HEK293 (cell line): Measurements from ENCODE around the gene TLR5.

Source experiments
- CTCF ChIA-PET: fragments of 350-600 bp; formaldehyde crosslinking; extraction: SDS; loops from one replicate; lab custom pipeline; 2021; ENCODE audit warnings: antibody characterized with exemption; lab: Yijun Ruan, JAX
- POLR2A ChIA-PET: fragments of 300-600 bp; formaldehyde crosslinking; extraction: SDS; loops from one replicate; lab custom pipeline; 2020; ENCODE audit warnings: antibody characterized with exemption, inconsistent platforms; lab: Yijun Ruan, JAX
- H3K27ac ChIP-seq: fragments of 200-500 bp; sonication (Bioruptor generic); 2 replicates; pipeline ENCODE4 v1.5.1; 2014; ENCODE audit warnings: low read depth, low read length, control low read depth, inconsistent platforms; ENCODE audit errors: extremely low read depth
- H3K36me3 ChIP-seq, 2 experiments: fragments of 200-500 bp in 1 of 2; sonication (Bioruptor generic) in 1 of 2; 1 replicate in 1 of 2; 2 replicates in 1 of 2; pipeline ENCODE4 v1.5.1; 2014 to 2017; ENCODE audit warnings: inconsistent platforms in 2 of 2, low read length in 2 of 2; ENCODE audit not compliant: control insufficient read depth in 2 of 2, insufficient read depth in 1 of 2
- H3K4me1 ChIP-seq: fragments of 200-500 bp; sonication (Bioruptor generic); 2 replicates; pipeline ENCODE4 v1.5.1; 2014; ENCODE audit warnings: mild to moderate bottlenecking, low read length, inconsistent platforms; ENCODE audit not compliant: control insufficient read depth, insufficient read depth
- H3K4me3 ChIP-seq: 2 replicates; pipeline ENCODE4 v1.5.1; 2011; ENCODE audit warnings: low read depth, mild to moderate bottlenecking, control low read depth, low read length, moderate library complexity
- H3K9me3 ChIP-seq: fragments of 200-500 bp; sonication (Bioruptor generic); 2 replicates; pipeline ENCODE4 v1.5.1; 2014; ENCODE audit warnings: low read depth, low read length, inconsistent platforms; ENCODE audit not compliant: control insufficient read depth, insufficient read depth
- HOXA7 ChIP-seq: sonication (generic); formaldehyde crosslinking; IDR thresholded peaks from 2 replicates; pipeline ENCODE4 v1.8.1; 2022; ENCODE audit warnings: missing genetic modification reagents, borderline replicate concordance
- HOXC10 ChIP-seq: sonication (generic); formaldehyde crosslinking; IDR thresholded peaks from 2 replicates; pipeline ENCODE4 v1.8.1; 2023; ENCODE audit warnings: mild to moderate bottlenecking, missing genetic modification reagents
- HOXD13 ChIP-seq: sonication (generic); formaldehyde crosslinking; IDR thresholded peaks from 2 replicates; pipeline ENCODE4 v1.8.0; 2022; ENCODE audit warnings: missing genetic modification reagents, borderline replicate concordance
- KLF7 ChIP-seq: fragments of 450-650 bp; formaldehyde crosslinking; IDR thresholded peaks from 2 replicates; pipeline ENCODE4 v1.5.1; 2016; ENCODE audit warnings: missing biosample characterization, missing genetic modification characterization, borderline replicate concordance
- ZBTB20 ChIP-seq: fragments of 450-650 bp; formaldehyde crosslinking; IDR thresholded peaks from 2 replicates; pipeline ENCODE4 v1.5.1; 2016; ENCODE audit warnings: missing biosample characterization, missing genetic modification characterization
- ZFP41 ChIP-seq: fragments of 450-650 bp; formaldehyde crosslinking; IDR thresholded peaks from 2 replicates; pipeline ENCODE4 v1.5.1; 2016; ENCODE audit warnings: missing biosample characterization, missing genetic modification characterization, borderline replicate concordance
- ZNF112 ChIP-seq: fragments of 450-650 bp; formaldehyde crosslinking; IDR thresholded peaks from 2 replicates; pipeline ENCODE4 v1.5.0; 2017; ENCODE audit warnings: missing biosample characterization, missing genetic modification characterization
- ZNF341 ChIP-seq: fragments of 450-650 bp; formaldehyde crosslinking; IDR thresholded peaks from 2 replicates; pipeline ENCODE4; 2016; ENCODE audit warnings: low read depth, missing biosample characterization, missing genetic modification characterization
- ZNF366 ChIP-seq: fragments of 450-650 bp; formaldehyde crosslinking; conservative IDR thresholded peaks from 2 replicates; pipeline ENCODE4 v1.5.1; 2016; ENCODE audit warnings: missing biosample characterization, missing genetic modification characterization
- ZNF433 ChIP-seq: fragments of 450-650 bp; formaldehyde crosslinking; IDR thresholded peaks from 2 replicates; pipeline ENCODE4 v1.5.1; 2016; ENCODE audit warnings: missing biosample characterization, missing genetic modification characterization, low read depth
- ZNF501 ChIP-seq: fragments of 450-650 bp; formaldehyde crosslinking; IDR thresholded peaks from 2 replicates; pipeline ENCODE4 v1.5.1; 2016; ENCODE audit warnings: missing biosample characterization, missing genetic modification characterization
- ZNF521 ChIP-seq: fragments of 450-650 bp; formaldehyde crosslinking; IDR thresholded peaks from 2 replicates; pipeline ENCODE4 v1.5.1; 2017; ENCODE audit warnings: missing biosample characterization, mild to moderate bottlenecking, missing genetic modification characterization
- ZNF529 ChIP-seq: fragments of 450-650 bp; formaldehyde crosslinking; IDR thresholded peaks from 2 replicates; pipeline ENCODE4 v1.5.1; 2017; ENCODE audit warnings: missing genetic modification characterization, missing biosample characterization; ENCODE audit not compliant: insufficient replicate concordance
- ZNF530 ChIP-seq: fragments of 450-650 bp; formaldehyde crosslinking; IDR thresholded peaks from 2 replicates; pipeline ENCODE4 v1.5.1; 2016; ENCODE audit warnings: low read depth, missing biosample characterization, missing genetic modification characterization
- ZNF549 ChIP-seq: fragments of 450-650 bp; IDR thresholded peaks from 2 replicates; pipeline ENCODE4 v1.5.1; 2018; ENCODE audit warnings: missing biosample characterization, missing genetic modification characterization, mild to moderate bottlenecking, inconsistent platforms, moderate library complexity
- ZNF707 ChIP-seq: fragments of 450-650 bp; formaldehyde crosslinking; IDR thresholded peaks from 2 replicates; pipeline ENCODE4 v1.5.1; 2016; ENCODE audit warnings: missing biosample characterization, missing genetic modification characterization
- TF ChIP-seq, protein P1 (sequence below): fragments of 450-650 bp; formaldehyde crosslinking; optimal IDR thresholded peaks from 2 replicates; pipeline ENCODE3; 2016; ENCODE audit warnings: missing biosample characterization, mild to moderate bottlenecking, missing genetic modification characterization
- TF ChIP-seq, protein P2 (sequence below): fragments of 450-650 bp; formaldehyde crosslinking; IDR thresholded peaks from 2 replicates; pipeline ENCODE4 v1.5.1; 2016; ENCODE audit warnings: missing biosample characterization, missing genetic modification characterization
- TF ChIP-seq, protein P3 (sequence below): fragments of 450-650 bp; formaldehyde crosslinking; IDR thresholded peaks from 2 replicates; pipeline ENCODE4 v1.5.1; 2016; ENCODE audit warnings: missing biosample characterization, missing genetic modification characterization
- TF ChIP-seq, protein P4 (sequence below): fragments of 450-650 bp; formaldehyde crosslinking; IDR thresholded peaks from 2 replicates; pipeline ENCODE4 v1.5.1; 2016; ENCODE audit warnings: missing biosample characterization, missing genetic modification characterization
- TF ChIP-seq, protein P5 (sequence below): fragments of 450-650 bp; formaldehyde crosslinking; IDR thresholded peaks from 2 replicates; pipeline ENCODE4; 2016; ENCODE audit warnings: missing biosample characterization, missing genetic modification characterization

Gene TLR5

DNA sequence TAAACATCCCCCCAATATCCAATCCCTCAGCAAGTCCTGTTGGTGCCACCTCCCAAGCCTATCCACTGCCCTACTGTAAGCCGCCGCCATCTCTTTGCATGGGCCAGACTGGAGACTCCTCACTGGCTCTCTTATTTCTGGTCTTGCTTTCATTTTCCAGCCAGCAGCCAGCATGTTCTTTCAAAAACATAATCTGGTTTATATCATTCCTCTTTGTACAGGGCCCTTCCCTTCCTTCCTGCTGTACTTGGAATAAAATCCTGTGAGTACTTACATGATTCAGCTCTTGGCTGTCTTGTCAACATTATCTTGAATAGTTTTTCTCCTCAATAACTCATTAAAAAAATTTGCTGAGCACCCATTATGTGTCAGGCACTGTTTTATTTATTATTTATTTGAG is 28.2 kb downstream of the TLR5 start:
- H3K36me3 ChIP-seq = no peaks in the 10 kb centered on the region
- TF ChIP-seq, protein P1, sequence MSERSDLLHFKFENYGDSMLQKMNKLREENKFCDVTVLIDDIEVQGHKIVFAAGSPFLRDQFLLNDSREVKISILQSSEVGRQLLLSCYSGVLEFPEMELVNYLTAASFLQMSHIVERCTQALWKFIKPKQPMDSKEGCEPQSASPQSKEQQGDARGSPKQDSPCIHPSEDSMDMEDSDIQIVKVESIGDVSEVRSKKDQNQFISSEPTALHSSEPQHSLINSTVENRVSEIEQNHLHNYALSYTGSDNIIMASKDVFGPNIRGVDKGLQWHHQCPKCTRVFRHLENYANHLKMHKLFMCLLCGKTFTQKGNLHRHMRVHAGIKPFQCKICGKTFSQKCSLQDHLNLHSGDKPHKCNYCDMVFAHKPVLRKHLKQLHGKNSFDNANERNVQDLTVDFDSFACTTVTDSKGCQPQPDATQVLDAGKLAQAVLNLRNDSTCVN (tag by site-specific recombination) = no peak
- TF ChIP-seq ZNF341 (tag by site-specific recombination) (no peak), ZNF549 (tag by site-specific recombination) (no peak), ZNF529 (tag by site-specific recombination) (no peak), ZNF112 (tag by site-specific recombination) (no peak), KLF7 (tag by site-specific recombination) (no peak), ZNF707 (no peak), ZNF501 (tag by site-specific recombination) (no peak), ZNF433 (no peak), HOXC10 (CRISPR knock-in tag) (no peak), ZBTB20 (tag by site-specific recombination) (no peak)
- TF ChIP-seq, protein P2, sequence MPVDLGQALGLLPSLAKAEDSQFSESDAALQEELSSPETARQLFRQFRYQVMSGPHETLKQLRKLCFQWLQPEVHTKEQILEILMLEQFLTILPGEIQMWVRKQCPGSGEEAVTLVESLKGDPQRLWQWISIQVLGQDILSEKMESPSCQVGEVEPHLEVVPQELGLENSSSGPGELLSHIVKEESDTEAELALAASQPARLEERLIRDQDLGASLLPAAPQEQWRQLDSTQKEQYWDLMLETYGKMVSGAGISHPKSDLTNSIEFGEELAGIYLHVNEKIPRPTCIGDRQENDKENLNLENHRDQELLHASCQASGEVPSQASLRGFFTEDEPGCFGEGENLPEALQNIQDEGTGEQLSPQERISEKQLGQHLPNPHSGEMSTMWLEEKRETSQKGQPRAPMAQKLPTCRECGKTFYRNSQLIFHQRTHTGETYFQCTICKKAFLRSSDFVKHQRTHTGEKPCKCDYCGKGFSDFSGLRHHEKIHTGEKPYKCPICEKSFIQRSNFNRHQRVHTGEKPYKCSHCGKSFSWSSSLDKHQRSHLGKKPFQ (tag by site-specific recombination) = no peak
- TF ChIP-seq, protein P3, sequence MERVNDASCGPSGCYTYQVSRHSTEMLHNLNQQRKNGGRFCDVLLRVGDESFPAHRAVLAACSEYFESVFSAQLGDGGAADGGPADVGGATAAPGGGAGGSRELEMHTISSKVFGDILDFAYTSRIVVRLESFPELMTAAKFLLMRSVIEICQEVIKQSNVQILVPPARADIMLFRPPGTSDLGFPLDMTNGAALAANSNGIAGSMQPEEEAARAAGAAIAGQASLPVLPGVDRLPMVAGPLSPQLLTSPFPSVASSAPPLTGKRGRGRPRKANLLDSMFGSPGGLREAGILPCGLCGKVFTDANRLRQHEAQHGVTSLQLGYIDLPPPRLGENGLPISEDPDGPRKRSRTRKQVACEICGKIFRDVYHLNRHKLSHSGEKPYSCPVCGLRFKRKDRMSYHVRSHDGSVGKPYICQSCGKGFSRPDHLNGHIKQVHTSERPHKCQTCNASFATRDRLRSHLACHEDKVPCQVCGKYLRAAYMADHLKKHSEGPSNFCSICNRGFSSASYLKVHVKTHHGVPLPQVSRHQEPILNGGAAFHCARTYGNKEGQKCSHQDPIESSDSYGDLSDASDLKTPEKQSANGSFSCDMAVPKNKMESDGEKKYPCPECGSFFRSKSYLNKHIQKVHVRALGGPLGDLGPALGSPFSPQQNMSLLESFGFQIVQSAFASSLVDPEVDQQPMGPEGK = no peak
- TF ChIP-seq, protein P4, sequence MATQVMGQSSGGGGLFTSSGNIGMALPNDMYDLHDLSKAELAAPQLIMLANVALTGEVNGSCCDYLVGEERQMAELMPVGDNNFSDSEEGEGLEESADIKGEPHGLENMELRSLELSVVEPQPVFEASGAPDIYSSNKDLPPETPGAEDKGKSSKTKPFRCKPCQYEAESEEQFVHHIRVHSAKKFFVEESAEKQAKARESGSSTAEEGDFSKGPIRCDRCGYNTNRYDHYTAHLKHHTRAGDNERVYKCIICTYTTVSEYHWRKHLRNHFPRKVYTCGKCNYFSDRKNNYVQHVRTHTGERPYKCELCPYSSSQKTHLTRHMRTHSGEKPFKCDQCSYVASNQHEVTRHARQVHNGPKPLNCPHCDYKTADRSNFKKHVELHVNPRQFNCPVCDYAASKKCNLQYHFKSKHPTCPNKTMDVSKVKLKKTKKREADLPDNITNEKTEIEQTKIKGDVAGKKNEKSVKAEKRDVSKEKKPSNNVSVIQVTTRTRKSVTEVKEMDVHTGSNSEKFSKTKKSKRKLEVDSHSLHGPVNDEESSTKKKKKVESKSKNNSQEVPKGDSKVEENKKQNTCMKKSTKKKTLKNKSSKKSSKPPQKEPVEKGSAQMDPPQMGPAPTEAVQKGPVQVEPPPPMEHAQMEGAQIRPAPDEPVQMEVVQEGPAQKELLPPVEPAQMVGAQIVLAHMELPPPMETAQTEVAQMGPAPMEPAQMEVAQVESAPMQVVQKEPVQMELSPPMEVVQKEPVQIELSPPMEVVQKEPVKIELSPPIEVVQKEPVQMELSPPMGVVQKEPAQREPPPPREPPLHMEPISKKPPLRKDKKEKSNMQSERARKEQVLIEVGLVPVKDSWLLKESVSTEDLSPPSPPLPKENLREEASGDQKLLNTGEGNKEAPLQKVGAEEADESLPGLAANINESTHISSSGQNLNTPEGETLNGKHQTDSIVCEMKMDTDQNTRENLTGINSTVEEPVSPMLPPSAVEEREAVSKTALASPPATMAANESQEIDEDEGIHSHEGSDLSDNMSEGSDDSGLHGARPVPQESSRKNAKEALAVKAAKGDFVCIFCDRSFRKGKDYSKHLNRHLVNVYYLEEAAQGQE (tag by site-specific recombination) = no peak
- TF ChIP-seq, all 188 proteins: peak for 0
- no peak overlapping the region for H3K27ac ChIP-seq
- H3K9me3 ChIP-seq = no peaks in the 10 kb centered on the region
- no peak overlapping the region for H3K4me3 ChIP-seq
- no peaks in the 10 kb centered on the region for H3K4me1 ChIP-seq
- ChIA-PET CTCF (interaction anchor here (0.7 to 5.7 kb wide), 5 partner anchors 9 to 34 kb away, joined by 3 to 59 read pairs (median 26); no protein-coding TSS in a partner anchor), POLR2A (interaction anchor here (2.2 kb wide), 1 partner anchor 9 kb away, joined by 4 read pairs; no protein-coding TSS in a partner anchor)

DNA sequence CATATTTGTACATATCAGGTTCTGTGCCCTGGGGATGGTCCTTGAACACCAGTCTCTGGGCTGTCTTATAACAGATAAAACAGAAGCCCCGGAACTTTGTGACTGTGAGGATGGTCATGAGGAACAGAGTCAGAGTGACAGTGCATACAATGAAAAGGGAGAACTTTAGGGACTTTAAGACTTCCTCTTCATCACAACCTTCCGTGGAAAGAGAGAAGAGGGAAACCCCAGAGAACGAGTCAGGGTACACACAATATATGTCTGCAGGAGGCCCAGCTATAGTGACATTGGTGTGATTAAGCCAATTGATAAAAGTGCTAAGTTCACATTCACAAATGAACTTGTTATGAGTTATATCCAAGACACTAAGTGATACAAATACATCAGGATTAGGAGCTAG is 32.1 kb downstream of the TLR5 start:
- ChIA-PET POLR2A (no interaction called here), CTCF (interaction anchor here (0.7 to 5.0 kb wide), 5 partner anchors 13 to 30 kb away, joined by 4 to 59 read pairs (median 5); no protein-coding TSS in a partner anchor)

More for the DNA sequence above, 32.1 kb downstream of the TLR5 start:
- Histone ChIP-seq H3K27ac (no peak overlapping the region), H3K4me1 (no peaks in the 10 kb centered on the region), H3K36me3 (no peaks in the 10 kb centered on the region), H3K9me3 (no peaks in the 10 kb centered on the region), H3K4me3 (no peak overlapping the region)
- TF ChIP-seq ZNF521 = 0 out of 2 replicates have a peak, but pooled peaks have one; percentile 5
- TF ChIP-seq, protein P5, sequence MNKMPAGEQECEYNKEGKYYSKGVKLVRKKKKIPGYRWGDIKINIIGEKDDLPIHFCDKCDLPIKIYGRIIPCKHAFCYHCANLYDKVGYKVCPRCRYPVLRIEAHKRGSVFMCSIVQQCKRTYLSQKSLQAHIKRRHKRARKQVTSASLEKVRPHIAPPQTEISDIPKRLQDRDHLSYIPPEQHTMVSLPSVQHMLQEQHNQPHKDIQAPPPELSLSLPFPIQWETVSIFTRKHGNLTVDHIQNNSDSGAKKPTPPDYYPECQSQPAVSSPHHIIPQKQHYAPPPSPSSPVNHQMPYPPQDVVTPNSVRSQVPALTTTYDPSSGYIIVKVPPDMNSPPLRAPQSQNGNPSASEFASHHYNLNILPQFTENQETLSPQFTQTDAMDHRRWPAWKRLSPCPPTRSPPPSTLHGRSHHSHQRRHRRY (tag by site-specific recombination) = no peak
- no peak for TF ChIP-seq ZNF366
- TF ChIP-seq ZNF530 = no peak
- TF ChIP-seq HOXA7 (CRISPR knock-in tag) = no peak
- TF ChIP-seq HOXD13 (CRISPR knock-in tag) = no peak
- no peak for TF ChIP-seq ZFP41
